SK-N-DZ (cell line): Measurements from ENCODE around the gene FFAR3.
A peak's percentile ranks its signal among the peaks of the same experiment; 100 is the strongest.
"Not testable (repeated sequence)": the region's sequence is repeated elsewhere in the genome, so short reads cannot be mapped to it uniquely, and the experiment has no call there.

ENCODE experiments used
- DNase-seq: peaks from one replicate; pipeline ENCODE4 v3.0.0-alpha.2; 2015; ENCODE audit warnings: low spot score

Gene FFAR3

GRCh38 chr19:35350591-35350990 lies 7.7 kb upstream of the FFAR3 start:
- DNase-seq: no peak

- DNase-seq: no peak
Observed at GRCh38 chr19:35351411-35352176, 6.7 kb upstream of the FFAR3 start.

GRCh38 chr19:35352177-35352447 lies 6.1 kb upstream of the FFAR3 start:
- DNase-seq: no peak

- peak; percentile 56 for DNase-seq
Observed at GRCh38 chr19:35352448-35353304, 5.6 kb upstream of the FFAR3 start.

GRCh38 chr19:35353635-35354034 lies 4.6 kb upstream of the FFAR3 start:
- DNase-seq: no peak

- no peak for DNase-seq
Observed at GRCh38 chr19:35354898-35355297, 3.4 kb upstream of the FFAR3 start.

GRCh38 chr19:35355791-35356460 lies 2.3 kb upstream of the FFAR3 start:
- DNase-seq: no peak

- not testable (repeated sequence) for DNase-seq
Observed at GRCh38 chr19:35358834-35359233, 574 bp downstream of the FFAR3 start.

- not testable (repeated sequence) for DNase-seq
Observed at GRCh38 chr19:35359395-35359794, 1.1 kb downstream of the FFAR3 start.

- DNase-seq: not testable (repeated sequence)
Observed at GRCh38 chr19:35360081-35360480, 1.8 kb downstream of the FFAR3 start.

- no peak for DNase-seq
Observed at GRCh38 chr19:35360880-35361420, 2.7 kb downstream of the FFAR3 start.

GRCh38 chr19:35362261-35363000 lies 4.2 kb downstream of the FFAR3 start:
- no peak for DNase-seq

GRCh38 chr19:35363001-35363590 lies 4.8 kb downstream of the FFAR3 start:
- no peak for DNase-seq

GRCh38 chr19:35363711-35364425 lies 5.6 kb downstream of the FFAR3 start:
- no peak for DNase-seq

GRCh38 chr19:35365303-35365702 lies 7.0 kb downstream of the FFAR3 start:
- no peak for DNase-seq

GRCh38 chr19:35368378-35368777 lies 10.1 kb downstream of the FFAR3 start:
- no peak for DNase-seq

- DNase-seq: no peak
Observed at GRCh38 chr19:35369522-35369921, 11.3 kb downstream of the FFAR3 start.

GRCh38 chr19:35370722-35371121 lies 12.5 kb downstream of the FFAR3 start, which contains the start of gene GPR42:
TSS of gene GPR42 (plus strand) at chr19:35371068. CDS start at chr19:35371360, 292 bp downstream.
- no peak for DNase-seq

- no peak for DNase-seq
Observed at GRCh38 chr19:35373492-35373891, 15.2 kb downstream of the FFAR3 start.

GRCh38 chr19:35374031-35374430 lies 15.8 kb downstream of the FFAR3 start:
- not testable (repeated sequence) for DNase-seq
